ENCODE results near the gene ZBTB7C.
A peak's percentile ranks its signal among the peaks of the same experiment; 100 is the strongest.

The ZBTB7C gene

DNA sequence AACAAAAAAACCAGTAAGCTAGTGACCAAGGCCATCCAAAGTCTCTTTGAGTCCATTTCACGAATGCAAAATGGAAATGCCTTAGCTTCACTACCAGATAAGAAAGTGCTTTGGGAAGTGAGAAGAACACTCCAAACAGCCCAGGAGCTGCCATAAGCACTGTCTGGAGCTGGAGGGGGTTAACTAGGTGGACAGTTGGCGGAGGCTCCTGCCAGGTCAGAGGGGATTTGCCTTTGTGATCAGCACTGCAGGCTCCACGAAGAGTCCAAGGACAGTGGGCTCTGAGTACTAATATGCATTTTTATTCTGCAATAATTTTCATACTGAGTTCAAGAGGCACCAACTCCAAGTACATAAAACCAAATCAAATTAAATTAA lies 245.5 kb downstream of the ZBTB7C start:
- no peak overlapping the region for H3K27ac ChIP-seq (ENCODE audit: low read depth, low read length, severe bottlenecking)

DNA sequence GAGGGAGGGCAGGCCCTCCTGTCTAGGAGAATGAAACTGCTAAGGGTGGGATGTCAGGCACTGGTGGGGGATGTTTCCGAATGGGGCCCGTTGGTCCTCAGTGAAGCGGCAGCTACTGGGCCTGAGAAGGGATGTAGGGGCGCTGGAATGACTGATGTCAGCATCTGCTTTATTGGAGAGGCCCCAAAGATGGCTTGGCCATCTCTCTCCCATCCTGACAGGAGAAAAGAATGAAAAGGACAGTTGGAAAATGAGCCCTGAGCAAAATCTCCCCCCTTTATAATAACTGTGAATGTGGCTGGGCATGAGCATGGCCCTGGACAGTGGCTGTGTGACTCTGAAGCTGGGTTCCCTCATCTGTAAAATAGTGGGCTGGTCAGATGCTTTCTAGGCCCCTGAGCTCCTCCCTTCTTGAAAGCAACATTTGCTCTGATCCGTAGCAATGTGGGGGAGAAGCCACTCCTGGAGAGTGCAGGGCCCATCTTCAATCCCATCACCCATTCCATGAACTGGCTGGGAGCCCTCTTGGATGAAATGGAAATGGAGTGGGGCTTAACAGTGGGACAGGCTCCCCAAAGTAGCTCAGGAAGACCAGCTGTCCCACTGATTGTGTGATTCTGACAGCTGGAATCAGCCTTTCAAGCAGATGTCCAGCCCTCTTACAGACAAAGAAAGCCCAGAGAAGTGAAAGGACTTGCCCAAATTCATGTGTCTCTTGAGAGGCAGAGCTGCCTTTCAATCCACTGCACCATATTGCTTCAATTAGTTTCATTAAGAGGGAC lies 246.0 kb downstream of the ZBTB7C start:
- Histone ChIP-seq H3K4me1 (ENCODE audit: control insufficient read depth, insufficient read depth, low read length, poor library complexity, severe bottlenecking) (peaks cover 9% of the 10 kb centered on the region), H3K9me3 (ENCODE audit: control insufficient read depth, low read length) (no peaks in the 10 kb centered on the region), H3K27ac (ENCODE audit: low read depth, low read length, severe bottlenecking) (no peak overlapping the region), H3K36me3 (ENCODE audit: control insufficient read depth, insufficient read depth, low read length) (no peaks in the 10 kb centered on the region), H3K4me3 (ENCODE audit: extremely low read depth, insufficient read depth, low read length, poor library complexity, severe bottlenecking) (no peak overlapping the region)
- 83 to 84% methylated on average over 4 to 5 of the region's 5 CpGs for WGBS, 2 experiments (ENCODE audit: insufficient coverage in 2 of 2)

More for the DNA sequence above, 245.5 kb downstream of the ZBTB7C start:
- Histone ChIP-seq H3K4me3 (ENCODE audit: extremely low read depth, insufficient read depth, low read length, poor library complexity, severe bottlenecking) (no peak overlapping the region), H3K4me1 (ENCODE audit: control insufficient read depth, insufficient read depth, low read length, poor library complexity, severe bottlenecking) (peaks cover 9% of the 10 kb centered on the region), H3K36me3 (ENCODE audit: control insufficient read depth, insufficient read depth, low read length) (no peaks in the 10 kb centered on the region), H3K9me3 (ENCODE audit: control insufficient read depth, low read length) (no peaks in the 10 kb centered on the region)
- 83 to 100% methylated on average over 1 of the region's 3 CpGs for WGBS, 2 experiments (ENCODE audit: insufficient coverage in 2 of 2)

DNA sequence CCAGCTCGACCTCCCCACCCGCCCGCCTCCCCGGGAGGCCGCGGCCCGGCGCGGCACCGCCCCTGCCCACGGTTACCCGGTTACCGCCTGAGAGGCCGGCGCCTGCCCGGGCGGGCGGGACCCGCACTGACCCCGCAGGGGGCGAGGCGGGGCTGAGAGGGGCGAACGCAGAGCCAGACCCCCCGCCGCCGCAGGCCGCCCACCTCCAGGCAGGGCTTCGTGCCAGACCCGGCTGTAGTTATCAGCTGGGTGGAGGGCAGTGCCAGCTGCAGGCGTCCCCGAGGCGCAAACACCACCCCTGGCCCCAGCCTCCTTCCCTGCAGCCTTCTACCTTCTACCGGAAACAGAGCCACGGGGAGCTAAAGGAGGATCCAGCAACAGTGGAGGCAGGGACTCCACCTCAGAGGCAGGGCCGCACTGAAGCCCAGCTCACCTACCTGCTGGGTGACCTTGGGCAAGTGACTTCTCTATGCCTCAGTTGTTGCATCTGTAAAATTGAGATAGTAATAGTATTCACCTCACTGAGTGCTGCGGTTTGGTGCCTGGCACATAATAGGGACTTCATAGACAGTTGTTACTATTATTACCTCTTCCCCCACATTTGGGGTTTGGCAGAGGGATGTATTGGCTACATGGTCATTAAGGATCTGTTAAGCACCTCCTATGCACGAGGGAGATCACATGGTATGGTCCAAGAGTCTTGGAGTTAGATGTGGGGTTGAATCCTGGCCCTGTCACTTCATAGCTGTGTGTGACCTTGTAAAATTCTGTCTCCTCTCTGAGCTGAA lies 247.1 kb downstream of the ZBTB7C start:
- 3 to 4% methylated on average over 13 to 14 of the region's 38 CpGs for WGBS, 2 experiments (ENCODE audit: insufficient coverage in 2 of 2)
- H3K4me3 ChIP-seq (ENCODE audit: extremely low read depth, insufficient read depth, low read length, poor library complexity, severe bottlenecking), result peak overlapping the region; percentile 50
- no peak overlapping the region for H3K27ac ChIP-seq (ENCODE audit: low read depth, low read length, severe bottlenecking)
- H3K4me1 ChIP-seq (ENCODE audit: control insufficient read depth, insufficient read depth, low read length, poor library complexity, severe bottlenecking), result peaks cover 9% of the 10 kb centered on the region
- no peaks in the 10 kb centered on the region for H3K9me3 ChIP-seq (ENCODE audit: control insufficient read depth, low read length)
- H3K36me3 ChIP-seq (ENCODE audit: control insufficient read depth, insufficient read depth, low read length), result no peaks in the 10 kb centered on the region

DNA sequence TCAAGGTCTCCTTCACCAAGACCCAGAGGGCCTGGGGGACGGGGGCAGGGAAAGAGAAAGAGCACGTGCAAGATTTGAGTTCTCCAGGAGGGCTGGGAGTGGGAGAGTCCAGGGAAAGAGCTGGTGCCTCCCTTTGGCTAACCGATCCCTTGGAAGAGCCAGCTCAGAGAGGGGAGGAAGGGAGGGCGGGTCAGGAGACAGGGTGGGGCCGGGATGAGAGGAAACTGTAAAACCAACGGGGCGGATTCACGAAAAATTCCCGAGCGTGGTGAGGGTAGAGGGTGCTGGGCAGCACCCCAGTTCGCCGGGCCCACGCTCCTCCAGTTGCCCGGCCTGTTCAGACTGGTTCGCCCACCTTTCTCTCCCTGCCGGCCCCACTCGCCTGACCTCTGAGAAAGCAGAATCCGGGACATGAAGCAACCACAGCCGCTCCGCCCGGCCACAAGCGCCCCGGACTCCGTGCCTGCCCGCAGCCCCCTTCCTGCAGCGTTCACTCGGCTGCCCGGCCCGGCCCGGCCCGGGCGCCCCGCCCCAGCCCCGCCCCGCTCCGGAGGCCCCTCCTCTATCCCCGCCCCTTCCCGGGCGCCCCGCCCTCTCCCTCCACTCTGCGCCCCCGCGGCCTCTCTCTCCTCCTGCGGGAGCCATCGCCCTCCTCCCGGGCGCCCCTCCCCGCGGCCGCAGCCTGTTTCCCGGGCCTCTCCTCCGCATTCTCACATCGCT lies 247.8 kb downstream of the ZBTB7C start:
- Histone ChIP-seq H3K4me1 (ENCODE audit: control insufficient read depth, insufficient read depth, low read length, poor library complexity, severe bottlenecking) (peaks cover 9% of the 10 kb centered on the region), H3K4me3 (ENCODE audit: extremely low read depth, insufficient read depth, low read length, poor library complexity, severe bottlenecking) (peak overlapping the region; percentile 50), H3K36me3 (ENCODE audit: control insufficient read depth, insufficient read depth, low read length) (no peaks in the 10 kb centered on the region), H3K9me3 (ENCODE audit: control insufficient read depth, low read length) (no peaks in the 10 kb centered on the region), H3K27ac (ENCODE audit: low read depth, low read length, severe bottlenecking) (peak overlapping the region; percentile 41)
- WGBS, 2 experiments (ENCODE audit: insufficient coverage in 2 of 2), result 1% methylated on average over 28 to 40 of the region's 53 CpGs

DNA sequence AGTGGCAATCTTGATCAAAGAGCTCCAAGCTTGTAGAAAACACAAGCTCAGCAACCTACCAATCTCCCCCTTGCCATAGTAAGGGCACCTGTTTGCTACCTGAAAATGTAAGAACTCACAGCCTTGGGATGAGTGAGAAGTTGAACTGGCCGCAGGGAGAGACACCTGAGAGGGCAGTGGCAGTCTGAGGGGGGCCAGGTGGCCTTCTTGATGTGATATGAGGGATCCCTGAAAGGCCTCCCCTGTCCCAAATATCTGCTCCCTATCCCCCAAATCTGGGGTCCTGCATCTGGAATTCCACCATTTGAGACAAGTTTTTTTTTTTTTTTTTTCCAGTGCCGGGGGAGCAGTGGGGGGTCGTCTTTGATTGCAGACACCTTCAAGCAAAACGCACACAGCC lies 248.6 kb downstream of the ZBTB7C start:
- H3K27ac ChIP-seq (ENCODE audit: low read depth, low read length, severe bottlenecking), result no peak overlapping the region
- peaks cover 9% of the 10 kb centered on the region for H3K4me1 ChIP-seq (ENCODE audit: control insufficient read depth, insufficient read depth, low read length, poor library complexity, severe bottlenecking)
- no peaks in the 10 kb centered on the region for H3K9me3 ChIP-seq (ENCODE audit: control insufficient read depth, low read length)
- H3K36me3 ChIP-seq (ENCODE audit: control insufficient read depth, insufficient read depth, low read length), result no peaks in the 10 kb centered on the region
- WGBS, 2 experiments (ENCODE audit: insufficient coverage in 2 of 2), result 70% methylated on average over 2 of the region's 4 CpGs; no CpG with 5 or more reads in 1 of the 2 experiments
- peak overlapping the region; percentile 50 for H3K4me3 ChIP-seq (ENCODE audit: extremely low read depth, insufficient read depth, low read length, poor library complexity, severe bottlenecking)

DNA sequence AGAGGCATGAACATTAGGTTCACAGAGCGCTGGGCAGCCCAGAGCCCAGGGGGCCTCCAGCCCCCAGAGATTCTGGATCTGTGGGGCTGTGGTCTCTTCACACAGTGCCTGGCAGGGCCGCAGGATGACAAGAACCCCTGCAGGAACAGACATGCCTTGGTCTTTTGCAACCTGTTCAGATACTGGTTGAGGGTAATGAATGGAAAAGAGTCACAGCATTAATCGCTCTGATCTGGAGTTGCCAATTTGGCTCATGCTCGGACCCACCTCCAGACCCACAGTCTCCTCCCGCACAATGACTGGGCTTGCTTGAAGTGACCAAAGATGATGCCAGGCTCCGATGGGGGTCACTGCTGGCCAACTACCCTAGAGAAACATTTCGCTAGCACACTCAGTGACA lies 249.4 kb downstream of the ZBTB7C start:
- no peak overlapping the region for H3K27ac ChIP-seq (ENCODE audit: low read depth, low read length, severe bottlenecking)
- H3K9me3 ChIP-seq (ENCODE audit: control insufficient read depth, low read length), result no peaks in the 10 kb centered on the region
- H3K4me3 ChIP-seq (ENCODE audit: extremely low read depth, insufficient read depth, low read length, poor library complexity, severe bottlenecking), result no peak overlapping the region
- peaks cover 9% of the 10 kb centered on the region for H3K4me1 ChIP-seq (ENCODE audit: control insufficient read depth, insufficient read depth, low read length, poor library complexity, severe bottlenecking)
- no peaks in the 10 kb centered on the region for H3K36me3 ChIP-seq (ENCODE audit: control insufficient read depth, insufficient read depth, low read length)
- WGBS, 2 experiments (ENCODE audit: insufficient coverage in 2 of 2), result 92 to 98% methylated on average over 6 to 7 of the region's 7 CpGs

DNA sequence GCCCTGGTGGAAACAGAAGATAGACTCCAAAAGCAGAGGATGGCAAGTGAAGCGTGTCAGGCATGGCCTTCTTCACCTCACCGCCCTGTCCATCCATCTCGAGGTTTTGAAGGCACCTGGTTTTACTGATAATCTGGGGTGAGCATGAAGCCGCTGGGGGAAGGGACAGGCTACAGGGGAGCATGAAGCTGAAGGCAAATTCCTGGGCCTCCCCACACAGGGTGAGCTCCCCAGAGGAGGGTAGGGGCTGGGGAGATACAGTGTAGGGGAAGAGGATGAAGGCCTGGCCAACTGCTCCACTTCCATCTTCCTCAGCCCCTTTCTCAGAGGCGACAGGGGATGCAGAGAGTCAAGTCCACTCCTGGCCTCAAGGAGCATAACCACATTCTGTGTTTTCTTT lies 250.5 kb downstream of the ZBTB7C start:
- Histone ChIP-seq H3K4me1 (ENCODE audit: control insufficient read depth, insufficient read depth, low read length, poor library complexity, severe bottlenecking) (peaks cover 13% of the 10 kb centered on the region), H3K9me3 (ENCODE audit: control insufficient read depth, low read length) (no peaks in the 10 kb centered on the region), H3K27ac (ENCODE audit: low read depth, low read length, severe bottlenecking) (no peak overlapping the region), H3K36me3 (ENCODE audit: control insufficient read depth, insufficient read depth, low read length) (no peaks in the 10 kb centered on the region), H3K4me3 (ENCODE audit: extremely low read depth, insufficient read depth, low read length, poor library complexity, severe bottlenecking) (no peak overlapping the region)
- WGBS, 2 experiments (ENCODE audit: insufficient coverage in 2 of 2), result 80 to 90% methylated on average over 1 to 2 of the region's 5 CpGs

DNA sequence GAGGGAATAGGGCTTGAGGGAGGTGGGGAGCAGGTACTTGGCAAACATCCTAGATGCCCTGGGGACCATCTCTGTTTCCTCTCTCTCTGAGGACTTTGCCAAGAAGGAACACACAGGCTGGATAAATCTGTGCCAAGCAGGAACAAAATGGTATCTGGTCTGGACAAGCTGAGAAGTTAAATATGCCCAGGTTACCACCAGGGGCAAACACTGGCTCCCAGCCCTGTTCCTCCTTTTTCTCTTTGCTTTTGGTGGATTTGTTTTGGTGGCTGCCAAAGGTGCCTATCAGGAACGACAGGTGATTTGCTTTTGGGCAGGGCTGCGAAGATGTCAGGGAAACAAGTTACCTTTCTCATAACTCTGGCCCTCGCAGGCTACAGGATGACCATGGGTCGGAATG lies 251.2 kb downstream of the ZBTB7C start:
- H3K4me1 ChIP-seq (ENCODE audit: control insufficient read depth, insufficient read depth, low read length, poor library complexity, severe bottlenecking), result peaks cover 15% of the 10 kb centered on the region
- whole genome bisulfite sequencing, 2 experiments (ENCODE audit: insufficient coverage in 2 of 2), result 88 to 100% methylated on average over 2 of the region's 4 CpGs

DNA sequence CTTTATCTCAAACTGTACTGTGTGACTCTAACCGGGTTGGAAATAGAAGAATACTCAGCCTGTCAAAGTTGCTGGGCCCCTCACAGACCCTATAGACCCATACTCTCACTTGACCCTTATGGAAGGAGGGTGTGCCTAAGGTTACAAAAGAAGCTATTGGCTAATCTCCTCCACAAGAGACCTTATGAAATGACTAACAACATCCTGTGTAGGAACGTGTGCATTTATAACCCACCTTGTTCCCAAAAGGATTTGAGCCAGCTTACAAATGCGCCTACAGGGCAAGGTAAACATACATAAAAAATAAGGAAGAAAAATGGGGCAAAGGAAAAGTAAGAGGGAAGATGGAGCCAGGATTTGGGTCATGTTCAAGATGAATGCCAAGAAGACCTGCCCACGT lies 253.3 kb downstream of the ZBTB7C start:
- H3K4me1 ChIP-seq (ENCODE audit: control insufficient read depth, insufficient read depth, low read length, poor library complexity, severe bottlenecking), result peaks cover 13% of the 10 kb centered on the region
- H3K9me3 ChIP-seq (ENCODE audit: control insufficient read depth, low read length), result no peaks in the 10 kb centered on the region
- 92 to 100% methylated on average over 1 to 3 of the region's 4 CpGs for WGBS, 2 experiments (ENCODE audit: insufficient coverage in 2 of 2)
- no peak overlapping the region for H3K4me3 ChIP-seq (ENCODE audit: extremely low read depth, insufficient read depth, low read length, poor library complexity, severe bottlenecking)
- H3K27ac ChIP-seq (ENCODE audit: low read depth, low read length, severe bottlenecking), result no peak overlapping the region
- no peaks in the 10 kb centered on the region for H3K36me3 ChIP-seq (ENCODE audit: control insufficient read depth, insufficient read depth, low read length)

More for the DNA sequence above, 251.2 kb downstream of the ZBTB7C start:
- Histone ChIP-seq H3K9me3 (ENCODE audit: control insufficient read depth, low read length) (no peaks in the 10 kb centered on the region), H3K4me3 (ENCODE audit: extremely low read depth, insufficient read depth, low read length, poor library complexity, severe bottlenecking) (no peak overlapping the region), H3K27ac (ENCODE audit: low read depth, low read length, severe bottlenecking) (no peak overlapping the region), H3K36me3 (ENCODE audit: control insufficient read depth, insufficient read depth, low read length) (no peaks in the 10 kb centered on the region)

DNA sequence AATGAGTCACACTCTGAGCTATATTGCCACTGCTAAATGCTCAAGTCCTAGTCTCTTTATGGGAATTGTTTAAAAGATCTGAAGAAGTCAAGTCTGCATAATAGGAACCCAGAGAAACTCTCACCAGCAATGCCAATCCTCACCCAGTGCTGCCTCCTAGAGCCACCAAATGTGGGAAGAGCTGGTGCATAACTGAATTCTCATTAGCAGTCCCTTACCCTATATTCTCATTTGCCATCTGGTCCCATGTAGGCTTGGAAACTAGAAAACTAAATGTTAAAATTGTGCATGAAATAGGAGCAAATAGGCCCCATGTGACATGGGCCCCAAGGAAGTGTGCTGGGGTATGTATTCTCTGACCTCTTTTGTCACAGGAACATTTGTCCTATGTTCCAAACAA lies 254.4 kb downstream of the ZBTB7C start:
- Histone ChIP-seq H3K4me1 (ENCODE audit: control insufficient read depth, insufficient read depth, low read length, poor library complexity, severe bottlenecking) (peaks cover 10% of the 10 kb centered on the region), H3K4me3 (ENCODE audit: extremely low read depth, insufficient read depth, low read length, poor library complexity, severe bottlenecking) (no peak overlapping the region), H3K36me3 (ENCODE audit: control insufficient read depth, insufficient read depth, low read length) (no peaks in the 10 kb centered on the region), H3K27ac (ENCODE audit: low read depth, low read length, severe bottlenecking) (no peak overlapping the region), H3K9me3 (ENCODE audit: control insufficient read depth, low read length) (no peaks in the 10 kb centered on the region)

Measured in mesodermal cell (in vitro differentiated cells).